Fibroblast of lung (primary cell): ENCODE results near the gene DGKQ. TPM values are rescaled to one million over a fixed set of nuclear protein-coding genes. Genes with fewer than 3 reads are reported as not detected.

Experiments used
- DNase-seq, 2 donors: peaks; one replicate each; pipeline versions ENCODE4 v3.0.0 to v3.0.0-alpha.2; 2010; ENCODE audit warnings: low read depth in 2 of 2
- H2AFZ ChIP-seq: 2 replicates; pipeline ENCODE4 v1.5.1; 2012; ENCODE audit warnings: low read length, control low read depth, inconsistent platforms
- H3K27ac ChIP-seq: 2 replicates; pipeline ENCODE4 v1.5.1; 2011; ENCODE audit warnings: low read length, control low read depth; ENCODE audit not compliant: insufficient read depth
- H3K27me3 ChIP-seq: 2 replicates; pipeline ENCODE4 v1.5.1; 2011; ENCODE audit warnings: mild to moderate bottlenecking, low read length; ENCODE audit not compliant: control insufficient read depth, insufficient read depth
- H3K36me3 ChIP-seq: 2 replicates; pipeline ENCODE4 v1.5.1; 2011; ENCODE audit warnings: low read length; ENCODE audit not compliant: control insufficient read depth, insufficient read depth
- H3K4me1 ChIP-seq: 2 replicates; pipeline ENCODE4 v1.5.1; 2011; ENCODE audit warnings: low read length; ENCODE audit not compliant: control insufficient read depth, insufficient read depth; ENCODE audit errors: extremely low read depth
- H3K4me2 ChIP-seq: 2 replicates; pipeline ENCODE4 v1.5.1; 2011; ENCODE audit warnings: low read length, control low read depth; ENCODE audit not compliant: insufficient read depth; ENCODE audit errors: extremely low read depth
- H3K4me3 ChIP-seq, 4 experiments: fragments of 200-600 bp in 1 of 4; sonication (generic) in 1 of 4; replicated peaks in 1 of 4; 2 replicates each; pipeline ENCODE4 v1.5.1; 2011 to 2016; ENCODE audit warnings: low read length in 4 of 4, low read depth in 3 of 4, mild to moderate bottlenecking in 3 of 4, control low read depth in 2 of 4, inconsistent platforms in 1 of 4, mixed read lengths in 1 of 4; ENCODE audit not compliant: insufficient read depth in 1 of 4; ENCODE audit errors: control extremely low read depth in 1 of 4
- H3K79me2 ChIP-seq: 2 replicates; pipeline ENCODE4 v1.5.1; 2012; ENCODE audit warnings: mild to moderate bottlenecking, low read length, inconsistent platforms; ENCODE audit not compliant: control insufficient read depth, insufficient read depth
- H3K9ac ChIP-seq: 2 replicates; pipeline ENCODE4 v1.5.1; 2011; ENCODE audit warnings: mild to moderate bottlenecking, low read length, control low read depth; ENCODE audit not compliant: insufficient read depth
- H3K9me3 ChIP-seq: 2 replicates; pipeline ENCODE4 v1.5.1; 2012; ENCODE audit warnings: low read depth, low read length; ENCODE audit not compliant: control insufficient read depth, insufficient read depth
- H4K20me1 ChIP-seq: 2 replicates; pipeline ENCODE4 v1.5.1; 2011; ENCODE audit warnings: low read length; ENCODE audit not compliant: control insufficient read depth, insufficient read depth; ENCODE audit errors: extremely low read depth
- CTCF ChIP-seq, 2 donors: IDR thresholded peaks in 1 of 2; conservative IDR thresholded peaks in 1 of 2; 1 replicate in 1 of 2; 2 replicates in 1 of 2; pipeline ENCODE4 v1.5.1; 2011 to 2012; ENCODE audit warnings: low read length in 2 of 2, control low read depth in 1 of 2, inconsistent platforms in 1 of 2, low read depth in 1 of 2, mild to moderate bottlenecking in 1 of 2
- EZH2 ChIP-seq: IDR thresholded peaks from 2 replicates; pipeline ENCODE4 v1.5.1; 2012; ENCODE audit warnings: low read length, control low read depth, mild to moderate bottlenecking; ENCODE audit errors: missing control alignments
- polyA plus RNA-seq, 2 donors: library from polyadenylated mRNA; depleted of rRNA in 1 of 2; stranded (reverse) in 1 of 2; unstranded in 1 of 2; fragments of >200 nt; gene quantifications; 2 replicates each; pipeline ENCODE4 v1.2.1, GENCODE V29; 2011 to 2012; ENCODE audit warnings: missing spikeins in 1 of 2
- total RNA-seq: library from RNA; depleted of rRNA; stranded (reverse); fragments of >200 nt; gene quantifications from 2 replicates; pipeline ENCODE4 v1.2.1, GENCODE V29; 2014

DGKQ gene
- total and polyA plus RNA-seq, 2 donors (not counting 1 experiment from before 2014, with no cell fraction given): 2.1 to 13.2 TPM

- Histone ChIP-seq H3K9ac (no peak overlapping the region), H4K20me1 (no peaks in the 10 kb centered on the region), H3K4me2 (no peak overlapping the region), H3K27ac (no peak overlapping the region), H3K27me3 (no peaks in the 10 kb centered on the region), H3K36me3 (peaks cover 11% of the 10 kb centered on the region), H2AFZ (no peak overlapping the region), H3K4me1 (no peaks in the 10 kb centered on the region), H3K9me3 (no peaks in the 10 kb centered on the region), H3K4me3 (no peak overlapping the region), H3K79me2 (no peaks in the 10 kb centered on the region)
- no peak for TF ChIP-seq EZH2
- no peak for DNase-seq
These were observed 13.8 kb downstream of the DGKQ start for GRCh38 chr4:959338-960139.

- Histone ChIP-seq H3K4me2 (no peak overlapping the region), H3K27me3 (no peaks in the 10 kb centered on the region), H3K36me3 (peaks cover 12% of the 10 kb centered on the region), H3K79me2 (no peaks in the 10 kb centered on the region), H3K9ac (no peak overlapping the region), H3K27ac (no peak overlapping the region), H4K20me1 (no peaks in the 10 kb centered on the region), H3K4me3 (no peak overlapping the region), H3K4me1 (no peaks in the 10 kb centered on the region), H3K9me3 (no peaks in the 10 kb centered on the region), H2AFZ (no peak overlapping the region)
- TF ChIP-seq EZH2: no peak
- no peak for TF ChIP-seq CTCF (conservative IDR thresholded peaks at IDR 0.05 in 1 of 2, IDR thresholded peaks at IDR 0.05 in 1 of 2; ENCODE audit: low read depth in 1 of 2, low read length in 2 of 2)
- no peak for DNase-seq
These were observed 14.6 kb downstream of the DGKQ start for GRCh38 chr4:958696-959337.

DNA sequence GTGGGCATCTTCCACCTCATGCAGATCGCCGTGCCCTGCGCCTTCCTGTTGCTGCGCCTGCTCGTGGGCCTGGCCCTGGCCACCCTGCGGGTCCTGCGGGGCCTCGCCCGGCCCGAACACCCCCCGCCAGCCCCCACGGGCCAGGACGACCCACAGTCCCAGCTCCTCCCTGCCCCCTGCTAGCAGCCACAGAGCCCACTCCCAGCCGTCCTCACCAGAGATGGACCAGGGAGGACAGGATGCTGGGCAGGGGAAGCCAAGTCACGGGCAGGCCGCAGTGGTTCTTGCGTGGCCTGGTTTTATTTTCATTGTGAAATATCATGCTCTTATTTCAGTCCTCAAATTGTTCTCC is 15.1 kb downstream of the DGKQ start:
- Histone ChIP-seq H3K4me1 (no peaks in the 10 kb centered on the region), H4K20me1 (no peaks in the 10 kb centered on the region), H3K36me3 (peaks cover 12% of the 10 kb centered on the region), H3K4me3 (no peak overlapping the region), H3K9me3 (no peaks in the 10 kb centered on the region), H3K27me3 (no peaks in the 10 kb centered on the region), H3K4me2 (no peak overlapping the region), H3K27ac (no peak overlapping the region), H3K79me2 (no peaks in the 10 kb centered on the region), H2AFZ (no peak overlapping the region), H3K9ac (no peak overlapping the region)
- TF ChIP-seq CTCF (conservative IDR thresholded peaks at IDR 0.05 in 1 of 2, IDR thresholded peaks at IDR 0.05 in 1 of 2; ENCODE audit: low read depth in 1 of 2, low read length in 2 of 2) (no peak), EZH2 (no peak)
- DNase-seq: no peak
